IPS-15b (cell line): ENCODE results near the gene LHFPL2.

ENCODE experiments used
- H3K27me3 ChIP-seq: one replicate; pipeline ENCODE4 v1.6.1; 2013; ENCODE audit warnings: low read length; ENCODE audit not compliant: control insufficient read depth, insufficient read depth
- H3K36me3 ChIP-seq: one replicate; pipeline ENCODE4 v1.6.1; 2013; ENCODE audit warnings: low read length; ENCODE audit not compliant: control insufficient read depth, insufficient read depth
- H3K4me1 ChIP-seq: one replicate; pipeline ENCODE4 v1.6.1; 2013; ENCODE audit warnings: mild to moderate bottlenecking, low read length; ENCODE audit not compliant: control insufficient read depth, insufficient read depth
- H3K4me3 ChIP-seq: one replicate; pipeline ENCODE4 v1.5.1; 2013; ENCODE audit warnings: low read depth, low read length
- H3K9ac ChIP-seq: one replicate; pipeline ENCODE4 v1.6.1; 2013; ENCODE audit warnings: low read depth, mild to moderate bottlenecking, low read length
- H3K9me3 ChIP-seq: one replicate; pipeline ENCODE4 v1.6.1; 2013; ENCODE audit warnings: mild to moderate bottlenecking, low read length; ENCODE audit not compliant: control insufficient read depth, insufficient read depth

The LHFPL2 gene

GRCh38 chr5:78573318-78573717, 75.3 kb downstream of the LHFPL2 start:
- Histone ChIP-seq H3K9me3 (no peaks in the 10 kb centered on the region), H3K27me3 (no peaks in the 10 kb centered on the region), H3K4me1 (peaks cover 10% of the 10 kb centered on the region), H3K4me3 (no peak overlapping the region), H3K9ac (no peak overlapping the region), H3K36me3 (no peaks in the 10 kb centered on the region)

- peaks cover 10% of the 10 kb centered on the region for H3K4me1 ChIP-seq
These were observed 77.9 kb downstream of the LHFPL2 start for GRCh38 chr5:78570646-78571045.

GRCh38 chr5:78569441-78569840, 79.1 kb downstream of the LHFPL2 start:
- Histone ChIP-seq H3K27me3 (no peaks in the 10 kb centered on the region), H3K4me1 (peaks cover 10% of the 10 kb centered on the region), H3K4me3 (no peak overlapping the region), H3K36me3 (no peaks in the 10 kb centered on the region), H3K9ac (no peak overlapping the region), H3K9me3 (no peaks in the 10 kb centered on the region)

More at GRCh38 chr5:78570646-78571045, 77.9 kb downstream of the LHFPL2 start:
- no peak overlapping the region for H3K4me3 ChIP-seq
- H3K27me3 ChIP-seq = no peaks in the 10 kb centered on the region
- no peaks in the 10 kb centered on the region for H3K9me3 ChIP-seq
- H3K36me3 ChIP-seq = no peaks in the 10 kb centered on the region
- no peak overlapping the region for H3K9ac ChIP-seq

- Histone ChIP-seq H3K36me3 (no peaks in the 10 kb centered on the region), H3K27me3 (no peaks in the 10 kb centered on the region), H3K4me3 (no peak overlapping the region), H3K9me3 (no peaks in the 10 kb centered on the region), H3K9ac (no peak overlapping the region), H3K4me1 (peaks cover 10% of the 10 kb centered on the region)
These were observed 79.9 kb downstream of the LHFPL2 start for GRCh38 chr5:78568676-78569075.

GRCh38 chr5:78568212-78568611, 80.4 kb downstream of the LHFPL2 start:
- Histone ChIP-seq H3K36me3 (no peaks in the 10 kb centered on the region), H3K4me3 (no peak overlapping the region), H3K4me1 (peaks cover 10% of the 10 kb centered on the region), H3K9ac (no peak overlapping the region), H3K27me3 (no peaks in the 10 kb centered on the region), H3K9me3 (no peaks in the 10 kb centered on the region)

- Histone ChIP-seq H3K9ac (no peak overlapping the region), H3K4me3 (no peak overlapping the region), H3K9me3 (no peaks in the 10 kb centered on the region), H3K27me3 (no peaks in the 10 kb centered on the region), H3K4me1 (peaks cover 10% of the 10 kb centered on the region), H3K36me3 (no peaks in the 10 kb centered on the region)
These were observed 81.0 kb downstream of the LHFPL2 start for GRCh38 chr5:78567617-78568016.

GRCh38 chr5:78566747-78567425, 81.7 kb downstream of the LHFPL2 start:
- Histone ChIP-seq H3K9ac (no peak overlapping the region), H3K4me1 (peaks cover 10% of the 10 kb centered on the region), H3K27me3 (no peaks in the 10 kb centered on the region), H3K36me3 (no peaks in the 10 kb centered on the region), H3K4me3 (no peak overlapping the region), H3K9me3 (no peaks in the 10 kb centered on the region)

- H3K4me1 ChIP-seq = peaks cover 10% of the 10 kb centered on the region
- H3K27me3 ChIP-seq = no peaks in the 10 kb centered on the region
- H3K9ac ChIP-seq = no peak overlapping the region
- no peak overlapping the region for H3K4me3 ChIP-seq
- no peaks in the 10 kb centered on the region for H3K9me3 ChIP-seq
- H3K36me3 ChIP-seq = no peaks in the 10 kb centered on the region
These were observed 83.2 kb downstream of the LHFPL2 start for GRCh38 chr5:78565395-78565794.

GRCh38 chr5:78563621-78564020, 85.0 kb downstream of the LHFPL2 start:
- Histone ChIP-seq H3K9me3 (no peaks in the 10 kb centered on the region), H3K4me3 (no peak overlapping the region), H3K4me1 (no peaks in the 10 kb centered on the region), H3K9ac (no peak overlapping the region), H3K36me3 (no peaks in the 10 kb centered on the region), H3K27me3 (no peaks in the 10 kb centered on the region)

- H3K4me3 ChIP-seq = no peak overlapping the region
- H3K9me3 ChIP-seq = no peaks in the 10 kb centered on the region
- H3K9ac ChIP-seq = no peak overlapping the region
- H3K4me1 ChIP-seq = no peaks in the 10 kb centered on the region
- H3K36me3 ChIP-seq = no peaks in the 10 kb centered on the region
- H3K27me3 ChIP-seq = no peaks in the 10 kb centered on the region
These were observed 85.8 kb downstream of the LHFPL2 start for GRCh38 chr5:78562714-78563330.

GRCh38 chr5:78562001-78562400, 86.6 kb downstream of the LHFPL2 start:
- no peak overlapping the region for H3K4me3 ChIP-seq
- H3K4me1 ChIP-seq = no peaks in the 10 kb centered on the region
- no peak overlapping the region for H3K9ac ChIP-seq

GRCh38 chr5:78561261-78561660, 87.3 kb downstream of the LHFPL2 start:
- H3K9ac ChIP-seq = no peak overlapping the region
- no peaks in the 10 kb centered on the region for H3K36me3 ChIP-seq
- H3K4me1 ChIP-seq = no peaks in the 10 kb centered on the region
- no peak overlapping the region for H3K4me3 ChIP-seq
- no peaks in the 10 kb centered on the region for H3K9me3 ChIP-seq
- H3K27me3 ChIP-seq = no peaks in the 10 kb centered on the region

More at GRCh38 chr5:78562001-78562400, 86.6 kb downstream of the LHFPL2 start:
- Histone ChIP-seq H3K27me3 (no peaks in the 10 kb centered on the region), H3K9me3 (no peaks in the 10 kb centered on the region), H3K36me3 (no peaks in the 10 kb centered on the region)
